GM23248 (cell line): ENCODE data around the gene GTF2B.

Source experiments
- EZH2 ChIP-seq: fragments of 200-600 bp; sonication (generic); IDR thresholded peaks from 2 replicates; pipeline ENCODE4 v1.6.1; 2018; ENCODE audit warnings: antibody characterized with exemption, mild to moderate bottlenecking; ENCODE audit not compliant: insufficient read depth, poor library complexity, severe bottlenecking
- EZH2phosphoT487 ChIP-seq: fragments of 200-600 bp; sonication (generic); IDR thresholded peaks from 2 replicates; pipeline ENCODE4 v1.6.1; 2018; ENCODE audit warnings: antibody characterized with exemption, moderate library complexity, mild to moderate bottlenecking, low read depth; ENCODE audit not compliant: insufficient read depth

DNA sequence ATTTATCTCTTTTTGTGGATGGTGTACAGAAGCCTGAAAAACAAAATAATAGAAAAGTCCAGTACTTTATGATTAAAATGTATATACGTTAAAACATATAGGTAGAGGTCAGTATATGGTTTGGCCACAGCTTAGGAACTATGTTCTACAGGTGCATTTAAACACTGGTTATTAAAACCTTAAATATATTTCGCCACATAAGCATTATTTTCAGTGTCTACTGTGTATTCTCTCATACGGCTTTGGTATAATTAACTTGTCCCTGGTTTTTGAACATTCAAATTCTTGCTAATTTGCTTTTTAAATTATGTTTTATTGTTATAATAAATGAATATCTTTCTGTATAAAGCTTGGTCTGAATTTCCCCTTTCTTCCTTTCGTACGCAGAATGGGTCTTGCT, 87.9 kb downstream of the GTF2B start:
- no peak for TF ChIP-seq EZH2phosphoT487
- TF ChIP-seq EZH2 = no peak
